HG03460 (cell line): Measurements from ENCODE around the gene RNF215.
"Not testable (repeated sequence)": the region's sequence is repeated elsewhere in the genome, so short reads cannot be mapped to it uniquely, and the experiment has no call there.

ENCODE experiments used
- ATAC-seq: cut with Tn5 transposase; IDR thresholded peaks from one replicate; pipeline ENCODE4 v1.9.1; 2021; ENCODE audit not compliant: unreplicated experiment

RNF215 gene

GRCh38 chr22:30421695-30422480 lies 34.7 kb upstream of the RNF215 start:
- ATAC-seq, result no peak

GRCh38 chr22:30420347-30421125 lies 33.3 kb upstream of the RNF215 start:
- no peak for ATAC-seq

GRCh38 chr22:30416837-30417236 lies 29.6 kb upstream of the RNF215 start:
- no peak for ATAC-seq

- ATAC-seq, result no peak
Observed at GRCh38 chr22:30416403-30416802, 29.2 kb upstream of the RNF215 start.

- no peak for ATAC-seq
Observed at GRCh38 chr22:30414525-30415047, 27.4 kb upstream of the RNF215 start.

- no peak for ATAC-seq
Observed at GRCh38 chr22:30413745-30414524, 26.7 kb upstream of the RNF215 start.

GRCh38 chr22:30413001-30413400 lies 25.8 kb upstream of the RNF215 start:
- no peak for ATAC-seq

GRCh38 chr22:30411780-30412179 lies 24.6 kb upstream of the RNF215 start:
- ATAC-seq, result no peak

- no peak for ATAC-seq
Observed at GRCh38 chr22:30408388-30409102, 21.3 kb upstream of the RNF215 start.

GRCh38 chr22:30406400-30406799 lies 19.2 kb upstream of the RNF215 start:
- no peak for ATAC-seq

GRCh38 chr22:30405731-30406130 lies 18.5 kb upstream of the RNF215 start:
- no peak for ATAC-seq

GRCh38 chr22:30404307-30404706 lies 17.1 kb upstream of the RNF215 start:
- ATAC-seq, result no peak

- not testable (repeated sequence) for ATAC-seq
Observed at GRCh38 chr22:30402766-30403104, 15.5 kb upstream of the RNF215 start.

- ATAC-seq, result no peak
Observed at GRCh38 chr22:30402028-30402765, 15.0 kb upstream of the RNF215 start.

- not testable (repeated sequence) for ATAC-seq
Observed at GRCh38 chr22:30401024-30401423, 13.8 kb upstream of the RNF215 start.

GRCh38 chr22:30400159-30400558 lies 12.9 kb upstream of the RNF215 start:
- no peak for ATAC-seq

GRCh38 chr22:30399718-30400117 lies 12.5 kb upstream of the RNF215 start:
- ATAC-seq, result no peak

- ATAC-seq, result no peak
Observed at GRCh38 chr22:30398685-30399680, 11.8 kb upstream of the RNF215 start.
